ENCODE data around the gene WASF1. TPM values are rescaled to one million over a fixed set of nuclear protein-coding genes. Genes with fewer than 3 reads are reported as not detected.
A peak's percentile ranks its signal among the peaks of the same experiment; 100 is the strongest.

The WASF1 gene
- 11.3 and 14.9 TPM in 2 replicates for total RNA-seq (2014; rRNA removed)
- 7.1 TPM for polyA plus RNA-seq (2012)

DNA sequence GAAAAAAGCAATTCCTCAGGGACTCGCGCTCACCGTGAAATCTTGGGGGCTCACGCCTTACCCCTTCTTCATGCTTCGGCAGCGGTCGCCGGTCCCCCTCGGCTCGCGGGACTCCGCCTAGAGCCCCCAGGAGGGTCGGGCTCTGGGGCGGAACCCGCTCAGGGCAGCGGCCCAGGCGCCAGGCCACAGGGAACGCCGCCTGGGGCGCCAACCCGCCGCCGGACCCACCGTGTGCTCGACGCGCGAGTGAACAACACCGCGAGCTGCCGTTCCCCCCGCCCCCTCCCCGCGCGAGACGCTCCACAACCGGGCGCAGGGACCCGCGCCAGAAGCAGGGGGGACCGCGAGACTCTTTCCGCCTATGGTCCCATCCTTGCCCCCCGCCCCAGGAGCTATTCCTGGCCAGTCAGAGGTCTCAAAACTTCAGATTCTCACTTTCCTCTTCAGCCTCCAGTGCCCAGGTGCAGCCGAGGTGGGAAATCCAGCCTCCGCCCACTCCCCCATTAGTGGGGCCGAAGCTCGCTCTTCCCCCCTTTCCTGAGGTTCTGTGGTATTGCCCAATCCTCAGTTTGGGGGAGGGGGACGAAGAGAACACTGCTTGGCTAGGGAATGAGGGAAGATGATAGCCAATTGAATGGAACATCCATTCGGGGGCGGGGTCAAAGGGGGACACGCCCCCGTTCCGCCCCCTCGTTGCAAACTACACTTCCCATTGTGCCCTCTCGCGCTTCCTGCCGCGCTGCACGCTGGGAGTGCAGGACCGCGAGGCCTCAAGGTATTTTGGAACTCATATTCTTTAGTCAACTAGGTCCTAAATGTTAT, at the start of gene WASF1:
Gene WASF1, minus strand, starts transcription at position 265 of the 822 bp plus-strand sequence. CDS start 52,069 bp downstream, outside the sequence.
- peak; percentile 98 for DNase-seq (ENCODE audit: low read depth)

DNA sequence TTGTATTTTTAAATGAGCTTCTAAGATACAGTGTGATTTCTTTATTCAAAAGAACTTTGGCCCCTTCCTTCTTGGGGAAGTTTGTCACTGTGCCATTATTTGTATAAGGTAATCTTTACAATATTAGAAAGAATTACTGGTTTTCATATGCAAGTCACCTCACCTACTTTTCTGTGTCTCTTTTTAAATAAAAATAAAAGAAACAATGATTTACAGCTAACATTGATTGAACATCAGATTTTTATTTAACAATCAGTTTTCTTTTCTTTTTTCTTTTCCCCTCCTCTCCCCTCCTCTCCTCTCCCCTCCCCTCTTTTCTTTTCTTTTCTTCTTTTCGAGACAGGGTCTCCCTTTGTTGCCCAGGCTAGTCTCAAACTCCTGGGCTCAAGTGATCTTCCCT, 46.8 kb upstream of the WASF1 start:
- DNase-seq (ENCODE audit: low read depth): no peak

DNA sequence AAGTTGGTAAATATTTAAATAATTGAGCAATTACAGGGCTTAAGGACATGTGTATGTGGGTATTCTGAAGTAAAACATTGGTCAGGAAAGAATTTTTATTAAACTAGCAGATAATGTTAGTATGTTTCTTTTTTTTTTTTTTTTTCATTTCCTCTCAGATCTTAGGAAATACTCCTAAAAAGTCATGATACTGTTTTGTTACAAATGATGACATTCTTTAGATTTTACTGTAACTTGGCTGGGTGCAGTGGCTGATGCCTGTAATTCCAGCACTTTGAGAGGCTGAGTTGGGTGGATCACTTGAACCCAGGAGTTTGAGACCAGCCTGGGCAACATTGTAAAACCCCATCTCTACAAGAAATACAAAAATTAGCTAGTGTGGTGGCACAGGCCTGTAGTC, 42.3 kb upstream of the WASF1 start:
- no peak for DNase-seq (ENCODE audit: low read depth)

DNA sequence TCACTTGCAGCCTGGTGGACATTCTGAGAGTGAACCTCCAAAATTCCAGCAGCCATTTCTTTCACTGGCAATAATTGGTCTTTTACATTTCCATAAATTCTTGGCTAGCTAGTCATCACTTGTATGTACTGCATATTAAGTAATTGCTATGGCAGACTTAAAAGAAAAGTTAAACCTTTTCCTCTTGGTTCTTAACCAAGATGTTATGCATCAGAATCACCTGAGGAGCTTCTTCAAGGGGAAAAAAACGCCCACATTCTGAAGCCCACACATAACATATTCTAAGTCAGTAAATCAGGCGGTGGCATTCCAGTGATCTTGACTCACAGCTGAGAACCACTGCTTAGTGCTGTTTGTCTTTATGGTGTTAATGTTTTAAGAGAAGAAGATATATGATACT, 37.8 kb upstream of the WASF1 start:
- peak; percentile 3 for DNase-seq (ENCODE audit: low read depth)

DNA sequence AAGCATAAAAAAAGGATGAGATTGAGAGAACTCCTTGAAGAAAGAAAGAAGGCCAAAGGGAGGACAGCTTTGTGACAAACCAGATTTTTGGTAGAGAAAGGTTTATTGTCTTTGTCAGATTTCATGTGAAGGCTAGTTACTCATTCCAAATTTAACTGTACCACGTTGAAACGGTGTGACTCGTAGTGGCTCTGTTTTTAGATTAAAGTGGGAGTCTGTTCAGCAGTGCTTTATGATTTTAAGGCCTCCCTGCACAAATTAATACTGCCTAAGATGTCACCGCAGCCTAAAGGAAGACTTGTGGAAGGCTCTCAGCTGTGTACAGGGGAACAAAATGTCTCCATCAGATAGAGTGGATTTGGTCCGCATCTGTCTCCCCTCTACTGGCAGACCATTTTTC, 36.7 kb upstream of the WASF1 start:
- no peak for DNase-seq (ENCODE audit: low read depth)

DNA sequence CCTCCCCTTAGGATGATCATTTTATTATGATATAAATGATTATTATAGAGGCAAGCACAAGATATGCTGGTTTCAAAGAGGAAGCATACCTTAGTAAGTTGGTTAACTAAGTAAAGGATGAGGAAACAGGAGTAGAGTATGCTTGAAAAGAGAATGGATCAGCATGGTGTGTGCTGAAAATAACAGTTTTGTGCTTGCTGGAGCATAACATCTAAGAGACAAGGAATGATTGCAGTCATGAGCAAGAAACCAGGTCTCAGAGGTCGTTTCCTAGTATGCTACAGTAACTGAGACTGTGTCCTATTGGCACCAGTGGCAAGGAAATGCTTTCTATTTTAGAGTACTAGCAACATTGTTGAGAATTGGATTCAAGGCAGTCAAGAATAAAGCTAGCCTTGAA, 34.9 kb upstream of the WASF1 start:
- no peak for DNase-seq (ENCODE audit: low read depth)

DNA sequence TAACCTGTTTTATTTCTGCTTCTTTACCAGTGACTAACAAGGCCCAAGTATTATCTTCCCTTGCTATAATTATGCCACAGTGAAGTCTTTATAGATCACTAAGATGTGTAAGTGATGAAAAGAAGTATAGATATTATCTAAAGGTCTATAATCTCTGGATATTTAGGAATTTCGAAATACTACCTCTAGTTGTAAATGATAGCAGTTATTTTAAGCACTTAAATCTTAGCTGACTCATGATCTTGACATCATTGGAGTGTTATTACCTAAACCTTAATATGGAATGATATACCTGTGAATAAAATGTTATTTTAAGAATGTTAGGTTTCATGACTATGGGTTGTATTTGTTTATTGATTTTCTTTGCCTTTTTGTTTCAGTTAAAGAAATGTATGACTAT, 32.3 kb upstream of the WASF1 start:
- no peak for DNase-seq (ENCODE audit: low read depth)

GRCh38 chr6:110207652-110208051, 28.2 kb upstream of the WASF1 start:
- DNase-seq (ENCODE audit: low read depth): no peak

- no peak for DNase-seq (ENCODE audit: low read depth)
These were observed 21.8 kb upstream of the WASF1 start for GRCh38 chr6:110201151-110201884.

GRCh38 chr6:110198561-110198960, 19.1 kb upstream of the WASF1 start:
- no peak for DNase-seq (ENCODE audit: low read depth)

DNA sequence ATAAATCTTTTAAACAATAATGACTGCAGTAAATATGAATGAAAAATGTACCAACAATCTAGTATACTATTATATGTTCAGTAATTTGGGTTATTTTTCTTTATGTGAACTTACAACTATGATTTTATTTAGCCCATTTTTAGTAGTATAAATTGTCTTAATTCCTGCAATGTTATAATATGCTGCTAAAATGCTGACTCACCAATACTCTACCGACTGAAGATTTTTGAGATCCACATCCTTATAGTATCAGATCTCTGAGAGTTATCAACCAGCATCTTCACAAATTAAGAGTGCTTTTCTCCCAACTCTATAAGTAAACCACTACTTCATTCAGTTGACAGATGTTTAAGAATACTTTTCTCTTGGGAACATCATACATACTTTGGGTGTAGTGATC, 17.4 kb upstream of the WASF1 start:
- DNase-seq (ENCODE audit: low read depth): no peak

DNA sequence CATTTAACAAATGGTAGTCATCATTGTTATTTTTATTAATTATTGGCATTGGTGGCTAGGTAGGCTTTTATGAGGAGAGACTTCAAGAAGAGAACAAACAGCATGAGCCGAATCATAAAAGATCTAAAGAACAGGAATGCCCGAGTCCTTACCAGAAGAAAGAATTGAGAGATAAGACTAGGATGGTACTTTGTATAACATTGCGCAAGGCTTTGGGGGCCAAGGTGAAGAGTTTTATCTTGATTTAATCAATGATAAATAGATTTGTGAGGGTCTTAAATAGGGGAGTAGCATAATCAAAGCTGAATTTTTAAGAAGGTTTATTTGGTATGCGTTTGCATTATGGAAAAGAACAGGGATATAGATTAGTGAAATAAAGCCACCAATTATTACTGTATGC, 16.2 kb upstream of the WASF1 start:
- DNase-seq (ENCODE audit: low read depth): no peak

DNA sequence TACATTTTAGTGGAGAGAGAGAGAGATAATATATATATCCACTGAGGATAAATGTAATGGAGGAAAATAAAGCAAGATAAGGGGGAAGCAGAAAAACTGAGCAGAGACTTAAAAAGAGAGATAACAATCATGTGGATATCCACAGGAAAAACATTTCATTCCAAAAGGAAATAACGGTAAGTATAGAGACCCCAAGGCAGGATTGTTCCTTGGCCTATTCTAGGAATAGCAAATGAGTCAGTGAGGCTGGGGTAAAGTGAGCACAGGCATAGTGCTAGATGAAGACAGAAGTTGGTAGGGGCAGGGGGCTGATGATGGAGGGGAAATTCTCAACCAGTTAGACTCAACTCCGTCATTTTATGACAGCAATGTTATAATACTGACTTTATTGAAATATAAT, 12.0 kb upstream of the WASF1 start:
- DNase-seq (ENCODE audit: low read depth): no peak

DNA sequence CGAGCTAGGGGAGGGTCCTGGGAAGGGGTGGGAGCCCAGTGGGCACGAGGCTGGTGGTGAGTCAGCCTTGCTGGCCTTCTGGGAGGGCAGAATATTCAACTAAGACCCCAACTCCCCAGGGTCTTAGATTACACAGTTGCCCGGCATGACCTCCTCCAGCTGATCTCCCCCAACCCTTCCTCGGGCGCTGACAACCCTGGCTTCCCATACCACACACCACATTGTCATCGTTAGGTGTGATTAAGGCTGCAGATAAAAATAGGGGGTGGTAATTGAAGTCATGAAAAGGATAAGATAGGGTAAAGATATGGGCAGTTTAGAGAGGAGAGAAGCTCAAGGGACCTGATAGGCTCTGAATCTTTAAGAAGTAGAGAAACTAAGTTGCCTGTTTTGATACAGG, 11.3 kb upstream of the WASF1 start:
- no peak for DNase-seq (ENCODE audit: low read depth)

DNA sequence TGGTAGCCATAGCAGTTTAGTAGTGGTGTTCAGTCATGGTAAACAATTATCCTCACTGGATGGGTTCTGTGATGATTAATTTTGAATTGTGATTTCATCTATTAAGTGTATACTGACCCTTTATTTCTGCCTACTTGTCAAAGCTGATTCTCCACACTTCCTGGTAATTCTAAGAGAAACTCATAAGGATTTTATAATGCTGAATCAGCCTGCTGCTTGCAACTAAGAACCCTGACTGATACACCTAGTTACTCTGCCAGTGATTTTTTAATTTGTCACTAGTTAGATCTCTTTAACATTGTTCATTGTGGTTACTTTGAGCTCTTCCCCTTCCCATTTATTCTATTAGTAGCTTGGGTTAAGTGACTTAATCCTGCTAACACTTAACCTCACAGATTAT, 9.3 kb upstream of the WASF1 start:
- peak; percentile 1 for DNase-seq (ENCODE audit: low read depth)

DNA sequence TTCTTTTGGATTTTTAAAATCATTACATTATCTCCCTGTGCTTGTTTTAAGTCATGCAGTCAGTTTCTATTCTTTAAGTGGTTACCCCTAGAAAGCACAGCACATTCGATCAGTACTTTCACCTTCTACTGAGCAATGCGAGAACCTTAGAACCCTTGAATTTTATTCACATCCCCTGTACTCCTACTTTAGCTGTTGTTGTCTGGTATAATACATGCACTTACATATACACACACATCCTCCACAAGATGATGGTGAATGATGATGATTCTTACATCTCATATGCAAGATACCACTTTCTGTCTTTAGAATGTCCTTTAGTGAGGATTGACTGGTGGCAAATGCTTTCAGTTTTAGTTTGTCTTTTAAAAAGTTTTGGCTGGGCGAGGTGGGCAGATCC, 6.4 kb upstream of the WASF1 start:
- DNase-seq (ENCODE audit: low read depth): no peak

DNA sequence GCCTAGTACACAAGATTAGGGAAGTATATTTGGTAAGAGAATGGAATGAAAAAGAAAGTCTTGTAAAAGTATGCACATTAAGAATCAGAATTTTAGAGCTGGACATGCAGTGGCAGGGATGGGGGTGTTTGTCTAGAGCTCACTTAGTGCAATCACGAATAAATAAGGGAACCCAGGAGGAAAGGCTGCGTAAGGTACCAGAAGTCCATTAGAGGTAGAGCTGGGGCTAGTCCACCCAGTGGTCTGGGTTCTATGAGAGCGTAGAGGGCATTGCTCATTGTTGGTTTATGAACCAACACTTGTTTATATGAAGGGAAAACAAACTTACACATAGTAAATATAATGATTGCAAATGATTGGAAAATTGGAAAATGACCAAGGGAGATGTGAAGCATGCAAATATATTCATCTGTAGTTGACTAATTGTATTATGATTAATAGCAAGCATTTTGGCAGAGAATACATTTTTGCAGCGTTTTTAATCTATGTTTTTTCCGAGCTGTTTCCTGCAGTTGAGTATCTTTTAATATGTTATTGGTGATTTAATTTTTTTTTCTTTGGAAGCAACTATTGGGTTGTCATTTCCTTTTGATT, 3.9 kb upstream of the WASF1 start:
- DNase-seq (ENCODE audit: low read depth): no peak

- peak; percentile 12 for DNase-seq (ENCODE audit: low read depth)
These were observed 1.9 kb upstream of the WASF1 start for GRCh38 chr6:110181131-110182030.

DNA sequence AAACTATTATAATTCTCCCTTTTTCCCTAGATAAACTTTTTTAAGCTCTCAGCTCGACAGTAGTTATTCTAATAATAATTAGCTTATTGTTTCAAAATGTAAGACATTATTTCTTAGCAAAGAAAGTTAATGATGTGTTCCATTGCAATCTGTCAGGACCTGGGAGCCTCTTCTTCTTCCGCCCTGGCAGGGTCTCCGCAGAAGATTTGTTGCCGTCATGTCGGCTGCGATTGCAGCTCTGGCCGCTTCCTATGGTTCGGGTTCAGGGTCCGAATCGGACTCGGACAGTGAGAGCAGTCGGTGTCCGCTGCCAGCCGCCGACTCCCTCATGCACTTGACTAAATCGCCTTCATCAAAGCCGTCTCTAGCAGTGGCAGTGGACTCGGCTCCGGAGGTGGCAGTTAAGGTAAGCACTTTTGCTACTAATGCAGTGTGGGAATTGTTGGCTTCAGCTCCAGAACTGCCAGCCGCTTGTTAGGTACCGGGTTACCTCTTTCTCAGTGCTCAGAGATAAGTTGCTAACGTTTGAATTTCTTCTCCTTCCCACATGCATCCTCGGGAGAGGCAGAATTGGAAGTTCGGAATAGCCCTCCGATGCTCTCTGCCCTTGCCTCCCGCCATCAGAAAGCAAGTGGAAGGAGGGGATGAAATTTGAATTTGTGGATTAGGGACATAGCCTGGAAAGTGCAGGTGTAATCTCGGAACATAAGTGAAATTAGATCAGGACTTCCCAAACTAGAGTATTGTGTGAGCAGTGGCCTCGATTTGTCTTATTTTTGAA, 948 bp upstream of the WASF1 start, which contains the start of gene CDC40:
Gene CDC40, plus strand, starts transcription at position 200 of the 781 bp plus-strand sequence. Its CDS starts 18 bp downstream, at position 218.
- DNase-seq (ENCODE audit: low read depth): no peak

DNA sequence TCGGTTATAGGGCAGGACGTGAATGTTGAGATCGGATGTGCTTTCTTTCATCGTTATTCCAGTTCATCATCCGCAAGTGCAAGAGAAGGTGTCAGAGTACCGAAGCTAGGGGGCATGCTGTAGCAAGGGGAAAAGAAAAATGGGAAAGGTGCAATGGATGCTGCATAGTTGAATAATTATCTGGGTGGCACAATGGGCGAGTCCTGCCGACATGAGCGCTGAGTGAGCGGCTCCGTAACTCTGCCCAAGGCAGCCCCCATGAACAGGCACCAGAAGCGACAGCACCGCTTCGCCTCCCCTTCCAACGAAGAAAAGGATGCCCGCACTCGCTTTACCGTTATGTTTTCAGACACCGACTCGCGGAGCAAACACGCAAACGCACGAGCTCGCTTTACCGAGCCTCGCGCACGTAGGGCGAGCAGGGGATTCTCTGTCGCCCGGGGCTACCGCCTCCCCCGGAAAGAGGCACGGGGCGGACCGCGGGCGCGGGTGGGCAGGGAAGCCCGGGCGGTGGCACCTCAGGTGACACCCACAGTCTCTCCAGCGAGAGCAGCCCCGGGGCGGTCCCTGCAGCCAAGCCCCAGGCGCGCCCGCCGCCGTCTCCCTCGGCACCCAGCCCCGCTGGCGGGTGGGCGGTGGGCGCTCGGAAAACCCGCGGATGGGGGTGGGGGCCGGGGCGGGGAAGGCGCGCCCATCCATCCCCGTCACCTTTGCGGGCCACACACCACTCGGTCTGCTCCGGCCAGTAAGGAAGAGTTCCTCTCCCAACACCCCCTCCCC, 654 bp downstream of the WASF1 start:
- peak; percentile 71 for DNase-seq (ENCODE audit: low read depth)

Measured in LHCN-M2 (cell line).